ENCODE data around the gene PEF1. TPM values are rescaled to one million over a fixed set of nuclear protein-coding genes. Genes with fewer than 3 reads are reported as not detected.

Gene PEF1
- total and polyA plus RNA-seq, 2 of the 8 experiments (the other 6 are each of a cell fraction or from before 2014, with no cell fraction given), result 35.2 to 69.2 TPM

DNA sequence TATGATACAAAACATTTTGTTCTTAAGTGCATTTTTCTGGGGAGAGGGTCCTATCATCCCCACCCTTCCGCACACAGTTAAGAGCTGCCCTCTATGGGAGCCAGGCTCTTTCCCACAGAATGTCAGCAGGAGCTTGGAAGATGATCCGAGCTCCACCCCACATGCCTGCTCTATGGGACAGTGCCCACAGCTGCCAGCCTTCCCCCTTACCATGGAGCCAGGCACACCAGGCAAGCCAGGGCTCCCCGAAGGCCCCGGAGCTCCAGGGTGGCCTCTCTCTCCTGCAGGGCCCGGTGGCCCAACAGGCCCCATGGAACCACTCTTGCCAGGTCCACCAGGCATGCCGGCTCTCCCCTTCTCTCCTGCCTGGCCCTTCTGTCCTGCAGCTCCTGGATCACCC is 10.4 kb upstream of the PEF1 start:
- Histone ChIP-seq H4K8ac (ENCODE audit: extremely low read depth, insufficient read depth, low read length) (no peak overlapping the region), H3K4ac (replicated peaks; ENCODE audit: insufficient read length, low read depth, low read length) (no peak overlapping the region), H3K79me2 (ENCODE audit: control insufficient read depth in 1 of 2, insufficient read depth in 2 of 2, low read length in 2 of 2) (no peaks in the 10 kb centered on the region), H2BK15ac (ENCODE audit: low read length) (no peak overlapping the region), H2AK5ac (ENCODE audit: low read depth, low read length) (no peak overlapping the region), H4K20me1 (replicated peaks in 1 of 2; ENCODE audit: control insufficient read depth in 1 of 2, insufficient read depth in 2 of 2, low read length in 2 of 2) (peaks cover 0 to 2% of the 10 kb centered on the region in 2 experiments), H3K9me3 (ENCODE audit: insufficient read depth in 2 of 2, low read depth in 1 of 2, low read length in 1 of 2) (no peaks in the 10 kb centered on the region), H3K27ac (ENCODE audit: low read depth, low read length) (no peak overlapping the region), H4K5ac (ENCODE audit: insufficient read length, low read depth, low read length) (no peak overlapping the region), H2BK120ac (replicated peaks; ENCODE audit: low read depth, low read length) (no peak overlapping the region), H3K27me3 (replicated peaks in 1 of 4; ENCODE audit: control insufficient read depth in 3 of 4, extremely low read depth in 1 of 4, insufficient read depth in 3 of 4, low read length in 3 of 4) (no peaks in the 10 kb centered on the region), H2BK20ac (ENCODE audit: low read length) (no peak overlapping the region), H4K91ac (replicated peaks; ENCODE audit: insufficient read length, low read length) (no peak overlapping the region), H2BK12ac (ENCODE audit: low read depth, low read length) (no peak overlapping the region), H3K9ac (replicated peaks in 1 of 4; ENCODE audit: extremely low read depth in 1 of 4, low read depth in 3 of 4, low read length in 3 of 4) (no peak overlapping the region), H3K4me1 (replicated peaks in 1 of 4; ENCODE audit: control insufficient read depth in 3 of 4, insufficient read depth in 4 of 4, low read length in 3 of 4) (no peaks in the 10 kb centered on the region), H3K14ac (ENCODE audit: insufficient read length) (no peak overlapping the region), H3K23me2 (ENCODE audit: low read depth, low read length) (no peaks in the 10 kb centered on the region), H2AFZ (ENCODE audit: low read length) (no peak overlapping the region), H2BK5ac (ENCODE audit: low read depth, low read length) (no peak overlapping the region), H3K4me3 (ENCODE audit: extremely low read depth in 1 of 4, insufficient read depth in 2 of 4, low read depth in 3 of 4, low read length in 4 of 4) (no peak overlapping the region), H3K56ac (replicated peaks; ENCODE audit: insufficient read length, low read depth, low read length) (no peak overlapping the region), H3K4me2 (ENCODE audit: insufficient read depth in 1 of 2, low read depth in 2 of 2, low read length in 2 of 2) (no peak overlapping the region), H3K36me3 (ENCODE audit: control insufficient read depth in 2 of 4, insufficient read depth in 4 of 4, low read length in 3 of 4) (no peaks in the 10 kb centered on the region; a peak in 1 of 8 replicates), H3K18ac (ENCODE audit: extremely low read depth, low read length) (no peak overlapping the region), H3K23ac (ENCODE audit: insufficient read length) (no peak overlapping the region), H3K79me1 (ENCODE audit: low read depth, low read length) (no peaks in the 10 kb centered on the region)
- no peak for DNase-seq (ENCODE audit: low read depth in 1 of 2, low spot score in 2 of 2)
- ChIA-PET POLR2A (ENCODE audit: partially characterized antibody) (interaction anchor here (2.5 kb wide), 1 partner anchor 36 kb away, joined by 5 read pairs; no protein-coding TSS in a partner anchor), CTCF (ENCODE audit: partially characterized antibody) (interaction anchor here (1.0 to 6.7 kb wide), 4 partner anchors 9 to 134 kb away, joined by 4 to 52 read pairs (median 8); no protein-coding TSS in a partner anchor)
- no peak for FAIRE-seq
- no peak for TF ChIP-seq NRF1 (IDR thresholded peaks at IDR 0.05; ENCODE audit: low read depth, low read length)
- TF ChIP-seq POLR2A (IDR thresholded peaks at IDR 0.05; ENCODE audit: control extremely low read depth in 1 of 2, low read depth in 2 of 2, low read length in 2 of 2), result no peak
- no peak for TF ChIP-seq CHD1 (IDR thresholded peaks at IDR 0.05; ENCODE audit: low read depth, low read length)
- no peak for TF ChIP-seq TEAD4 (IDR thresholded peaks at IDR 0.05; ENCODE audit: low read depth, low read length)
- TF ChIP-seq, protein P1, sequence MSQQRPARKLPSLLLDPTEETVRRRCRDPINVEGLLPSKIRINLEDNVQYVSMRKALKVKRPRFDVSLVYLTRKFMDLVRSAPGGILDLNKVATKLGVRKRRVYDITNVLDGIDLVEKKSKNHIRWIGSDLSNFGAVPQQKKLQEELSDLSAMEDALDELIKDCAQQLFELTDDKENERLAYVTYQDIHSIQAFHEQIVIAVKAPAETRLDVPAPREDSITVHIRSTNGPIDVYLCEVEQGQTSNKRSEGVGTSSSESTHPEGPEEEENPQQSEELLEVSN (IDR thresholded peaks at IDR 0.05), result no peak
- no peak for TF ChIP-seq MAFK (IDR thresholded peaks at IDR 0.05; ENCODE audit: low read depth, low read length)
- no peak for TF ChIP-seq PHF8 (conservative IDR thresholded peaks at IDR 0.05; ENCODE audit: low read depth, low read length)
- no peak for TF ChIP-seq JUN (IDR thresholded peaks at IDR 0.05; ENCODE audit: low read depth, low read length)
- no peak for TF ChIP-seq SP2 (IDR thresholded peaks at IDR 0.05; ENCODE audit: low read length)
- TF ChIP-seq YY1 (IDR thresholded peaks at IDR 0.05; ENCODE audit: low read depth, low read length), result no peak
- TF ChIP-seq RAD21 (IDR thresholded peaks at IDR 0.05 in 1 of 2, conservative IDR thresholded peaks at IDR 0.05 in 1 of 2; ENCODE audit: low read depth in 2 of 2, low read length in 2 of 2), result no peak
- TF ChIP-seq KDM1A (IDR thresholded peaks at IDR 0.05; ENCODE audit: borderline replicate concordance, low read length), result no peak
- WGBS, 2 experiments (ENCODE audit: extremely low coverage in 1 of 2, insufficient coverage in 1 of 2, insufficient read length in 1 of 2, insufficient replicate concordance in 2 of 2, low coverage in 1 of 2, low lambda C conversion rate in 2 of 2, missing lambda C conversion rate in 1 of 2), result 97% methylated on average over 6 of the region's 6 CpGs; no CpG with 5 or more reads in 1 of the 2 experiments
